HG03196 (cell line): Measurements from ENCODE around the gene PACRG.

Experiments used
- ATAC-seq: cut with Tn5 transposase; IDR thresholded peaks from one replicate; pipeline ENCODE4 v1.9.1; 2021; ENCODE audit not compliant: unreplicated experiment

PACRG gene

DNA sequence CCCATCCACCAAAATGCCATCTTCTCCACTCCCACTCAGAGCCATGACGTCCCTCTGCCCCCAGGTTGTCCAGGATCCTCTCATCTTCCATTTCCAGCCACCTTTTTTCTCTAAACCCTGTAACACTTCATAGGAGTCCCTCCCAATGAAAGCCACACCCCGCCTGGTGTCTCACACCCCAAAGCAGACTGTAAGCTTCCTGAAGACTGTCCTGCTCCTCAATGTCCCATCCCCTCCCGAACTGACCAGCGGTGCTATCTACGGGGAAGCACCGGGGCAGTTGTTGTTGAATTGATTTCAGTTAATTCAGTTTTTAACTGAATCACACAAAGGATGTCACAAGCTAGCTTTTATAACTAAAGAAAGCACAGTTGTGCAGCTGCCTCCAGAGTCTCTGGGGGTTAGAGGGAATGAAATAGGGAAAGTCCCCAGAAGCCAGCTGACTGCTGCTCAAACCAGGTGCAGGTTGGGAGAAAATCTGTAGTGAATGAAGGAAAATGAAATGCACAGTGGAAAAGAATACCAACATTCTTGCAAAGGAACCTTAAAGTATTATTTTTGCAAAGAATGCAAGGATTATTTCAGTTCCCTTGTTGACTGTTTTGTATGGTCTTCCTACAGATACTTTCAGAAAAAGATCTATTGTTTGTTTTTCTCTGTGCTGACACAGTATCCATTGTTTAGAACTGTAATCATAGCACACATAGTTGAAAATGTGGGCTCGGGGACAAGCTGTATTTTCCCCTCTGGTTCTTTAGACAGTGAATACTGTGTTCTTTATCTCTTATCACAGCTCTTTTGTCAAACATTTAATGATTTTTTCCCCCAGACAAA is 464.1 kb downstream of the PACRG start:
- no peak for ATAC-seq

DNA sequence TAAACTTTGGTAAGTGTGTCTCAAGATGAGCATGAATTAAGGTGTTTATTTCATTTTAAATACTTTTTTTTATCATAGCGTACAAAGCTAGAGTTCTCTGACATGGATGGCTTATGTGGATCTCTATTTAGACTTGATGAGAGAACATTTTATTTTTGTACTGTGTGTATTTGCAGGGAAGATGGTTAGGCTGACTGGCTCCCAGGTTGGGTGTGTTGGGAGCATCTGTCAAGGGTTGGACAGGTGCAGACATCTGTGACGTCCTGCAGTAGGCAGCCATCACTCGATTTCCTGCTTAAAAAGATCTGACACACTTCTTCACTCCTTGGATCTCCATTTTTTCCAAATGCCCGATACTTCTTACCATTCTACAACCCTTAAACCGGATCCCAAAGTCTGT is 464.8 kb downstream of the PACRG start:
- ATAC-seq, result no peak

GRCh38 chr6:163193326-163193725 is 465.6 kb downstream of the PACRG start:
- ATAC-seq, result no peak

DNA sequence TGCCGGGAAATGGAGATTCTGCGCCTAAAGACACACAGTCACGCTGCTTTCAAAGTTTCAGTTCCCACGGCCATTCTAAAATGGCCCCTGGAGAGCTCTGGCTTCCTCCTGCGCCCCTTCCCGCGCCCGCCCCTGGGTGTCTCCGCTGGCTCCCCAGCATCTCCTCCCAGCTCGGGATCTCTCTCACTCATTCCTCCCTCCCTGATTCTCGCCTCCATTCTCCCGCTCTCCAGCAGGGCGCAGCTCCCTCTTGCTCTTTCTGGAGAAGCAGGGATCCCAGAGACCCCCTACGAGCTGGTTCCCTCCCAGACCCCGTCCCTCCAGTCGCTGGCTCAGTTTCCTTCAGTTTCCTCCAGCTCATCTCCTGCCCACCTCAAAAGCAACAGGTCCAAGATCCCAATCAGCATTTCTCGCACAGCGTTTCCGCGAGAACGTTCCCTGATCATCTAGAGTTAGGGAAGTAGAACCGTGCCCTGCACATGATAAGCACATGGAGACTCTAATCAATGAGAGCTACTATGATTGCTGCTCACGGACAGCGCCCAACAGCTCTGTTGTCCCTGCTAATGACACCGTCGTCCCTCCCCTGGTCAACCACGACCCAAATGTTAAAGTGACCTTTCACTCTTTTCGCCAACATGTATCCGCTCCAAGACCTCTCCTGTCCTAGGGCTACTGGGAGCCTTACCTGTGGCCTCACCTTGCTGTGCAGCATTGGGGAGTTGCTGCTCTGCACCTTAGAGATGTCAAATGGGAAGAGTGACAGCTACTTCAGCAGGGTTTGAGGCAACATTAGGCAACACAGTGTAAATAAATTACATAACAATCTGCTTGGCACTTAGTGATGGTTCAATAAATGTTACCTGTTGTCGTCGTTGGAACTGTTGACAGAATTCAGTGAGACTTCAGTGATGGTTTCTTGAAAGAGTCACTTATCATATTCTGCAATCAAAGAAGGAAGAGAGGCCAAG is 468.2 kb downstream of the PACRG start:
- ATAC-seq, result no peak

GRCh38 chr6:163197839-163198238 is 470.1 kb downstream of the PACRG start:
- no peak for ATAC-seq

DNA sequence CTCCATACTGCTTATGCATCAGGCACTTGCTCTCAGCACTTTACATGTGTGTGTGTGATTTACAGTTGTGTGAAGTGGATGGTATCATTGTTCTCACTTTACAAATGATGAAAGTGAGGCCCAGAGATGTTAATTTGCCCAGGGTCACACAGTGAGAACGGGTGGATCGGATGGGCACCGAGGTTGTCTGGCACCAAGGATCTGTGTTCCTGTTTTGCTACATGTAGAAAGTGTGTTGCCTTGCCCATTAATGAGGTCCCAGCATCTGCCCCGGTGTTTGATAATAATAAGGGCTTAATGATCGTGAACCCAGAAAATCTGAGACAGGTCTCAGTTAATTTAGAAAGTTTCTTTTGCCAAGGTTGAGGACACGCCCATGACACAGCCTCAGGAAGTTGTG is 470.6 kb downstream of the PACRG start:
- no peak for ATAC-seq

DNA sequence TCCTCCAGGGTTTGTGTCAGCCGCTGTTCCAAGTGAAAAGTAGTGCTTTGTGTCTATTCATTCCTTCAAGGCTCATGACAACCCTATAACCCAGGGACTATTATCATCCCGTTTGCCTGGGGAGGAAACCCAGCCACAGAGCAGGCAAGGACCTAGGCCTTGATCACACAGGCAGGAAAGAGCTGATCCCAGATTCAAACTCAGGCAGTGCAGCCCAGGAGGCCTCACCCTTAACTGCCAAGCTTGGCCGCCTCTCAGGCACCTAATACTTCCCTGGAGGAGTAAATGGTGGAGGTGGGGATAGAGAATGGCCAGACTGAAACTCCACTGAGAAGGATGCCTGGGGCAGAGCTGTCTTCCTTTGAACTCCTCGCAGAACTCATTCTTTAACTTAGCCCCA is 471.6 kb downstream of the PACRG start:
- no peak for ATAC-seq

DNA sequence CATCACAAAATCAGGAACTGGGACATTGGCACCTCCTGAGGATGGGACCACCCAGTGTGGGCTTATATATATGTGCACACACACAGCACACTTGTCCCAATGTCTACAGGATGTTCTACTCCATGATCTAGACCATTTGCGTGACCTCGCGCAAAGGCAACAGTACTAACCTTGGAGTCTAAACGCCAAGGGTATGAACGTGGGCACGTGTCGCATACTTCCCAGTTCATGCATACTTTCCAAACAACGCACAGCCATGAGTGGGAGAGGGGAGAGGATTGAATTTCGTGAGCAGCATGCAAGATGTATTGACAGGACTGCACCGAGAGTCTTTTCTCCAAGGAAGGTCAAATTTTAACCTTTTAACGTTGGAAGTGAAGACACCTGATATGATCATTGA is 472.5 kb downstream of the PACRG start:
- ATAC-seq, result no peak

GRCh38 chr6:163200694-163201093 is 472.9 kb downstream of the PACRG start:
- ATAC-seq, result no peak

- no peak for ATAC-seq
Observed at GRCh38 chr6:163201855-163202254, 474.1 kb downstream of the PACRG start.

DNA sequence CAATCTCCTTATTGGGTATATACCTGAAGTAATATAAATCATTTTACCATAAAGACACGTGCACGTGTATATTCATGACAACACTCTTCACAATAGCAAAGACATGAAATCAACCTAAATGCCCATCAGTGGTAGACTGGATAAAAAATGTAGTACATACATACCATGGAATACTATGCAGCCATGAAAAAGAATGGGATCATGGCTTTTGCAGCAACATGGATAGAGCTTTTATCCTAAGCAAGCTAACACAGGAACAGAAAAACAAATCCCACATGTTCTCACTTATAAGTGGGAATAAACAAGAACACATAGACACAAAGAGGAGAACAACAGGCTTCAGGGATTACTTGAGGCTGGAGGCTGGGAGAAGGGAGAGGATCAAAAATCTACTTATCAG is 478.4 kb downstream of the PACRG start:
- no peak for ATAC-seq

GRCh38 chr6:163207431-163208383 is 479.9 kb downstream of the PACRG start:
- no peak for ATAC-seq

DNA sequence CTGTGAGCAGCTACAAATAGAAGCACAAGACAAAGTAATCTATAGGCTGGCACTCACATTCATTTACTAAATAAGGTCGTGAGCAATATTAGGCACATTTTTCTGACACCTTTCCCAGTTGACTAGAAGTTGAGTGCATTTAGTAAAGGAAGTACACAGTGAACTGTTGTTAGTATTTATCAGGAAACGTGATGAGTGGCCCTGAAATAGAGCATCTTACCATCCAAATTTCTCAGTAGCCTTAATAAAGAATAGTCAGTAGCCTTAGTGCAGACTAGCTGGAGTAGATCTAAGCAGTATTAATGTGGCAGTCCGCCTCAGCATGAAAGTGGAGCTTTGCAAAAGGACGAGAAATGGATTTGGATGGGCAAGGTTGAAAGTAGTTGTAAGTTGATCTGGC is 481.2 kb downstream of the PACRG start:
- no peak for ATAC-seq

GRCh38 chr6:163212123-163212522 is 484.3 kb downstream of the PACRG start:
- ATAC-seq, result no peak

- ATAC-seq, result no peak
Observed at GRCh38 chr6:163214259-163214658, 486.5 kb downstream of the PACRG start.

- no peak for ATAC-seq
Observed at GRCh38 chr6:163218361-163218894, 490.7 kb downstream of the PACRG start.

DNA sequence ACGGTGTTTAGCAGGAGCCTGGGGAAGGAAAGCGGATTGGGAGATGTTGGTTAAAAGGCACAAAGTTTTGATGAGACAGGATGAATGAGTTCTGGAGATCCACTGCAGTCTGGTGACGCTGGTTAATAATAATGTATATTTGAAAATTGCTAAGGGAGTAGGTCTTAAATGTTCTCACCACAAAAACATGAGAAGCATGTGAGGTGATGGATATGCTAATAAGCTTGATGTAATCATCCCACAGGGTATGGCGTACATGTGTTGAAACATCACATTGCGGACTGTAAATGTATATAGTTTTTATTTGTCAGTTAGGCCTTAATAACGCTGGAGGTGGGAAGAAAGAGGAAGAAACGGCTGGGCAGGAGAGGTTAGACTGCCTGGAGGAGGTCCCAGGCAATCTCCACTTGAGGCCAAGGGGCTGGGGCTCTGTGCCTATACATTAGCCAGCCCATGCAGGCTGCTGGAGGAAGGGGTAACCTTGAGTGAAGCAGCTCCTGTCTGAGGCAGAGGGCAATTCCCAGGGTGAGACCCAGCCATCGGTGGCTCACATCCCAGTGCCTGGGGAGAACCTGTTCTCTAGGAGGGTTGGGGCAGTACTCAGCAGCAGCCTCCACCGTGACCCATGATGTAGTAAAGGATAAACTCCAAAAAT is 498.5 kb downstream of the PACRG start:
- ATAC-seq, result no peak

DNA sequence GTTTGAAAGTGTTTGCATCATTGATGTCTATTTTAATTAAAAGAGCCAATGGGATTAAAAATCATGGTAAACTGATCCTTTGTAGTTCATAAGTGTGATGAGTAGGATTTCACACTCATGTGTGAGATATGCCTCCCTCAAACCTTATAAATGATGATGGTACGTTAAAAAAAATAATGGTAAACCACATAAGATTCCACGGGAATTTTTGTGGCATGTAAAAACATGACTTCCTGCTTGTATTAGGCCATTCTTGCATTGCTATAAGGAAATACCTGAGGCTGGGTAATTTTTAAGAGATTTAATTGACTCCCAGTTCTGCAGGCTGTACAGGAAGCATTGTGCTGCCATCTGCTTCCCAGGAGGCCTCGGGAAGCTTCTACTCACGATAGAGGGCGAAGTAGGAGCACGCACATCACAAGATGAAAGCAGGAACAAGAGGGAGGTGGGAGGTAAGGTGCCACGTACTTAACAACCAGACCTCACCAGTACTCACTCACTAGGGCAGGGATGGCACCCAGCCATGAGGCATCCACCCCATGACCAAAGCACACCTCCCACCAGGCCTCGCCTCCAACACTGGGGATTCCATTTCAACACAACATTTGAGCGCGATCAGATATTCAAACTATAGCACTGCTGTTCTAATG is 499.2 kb downstream of the PACRG start:
- no peak for ATAC-seq

- no peak for ATAC-seq
Observed at GRCh38 chr6:163228041-163228440, 500.3 kb downstream of the PACRG start.

DNA sequence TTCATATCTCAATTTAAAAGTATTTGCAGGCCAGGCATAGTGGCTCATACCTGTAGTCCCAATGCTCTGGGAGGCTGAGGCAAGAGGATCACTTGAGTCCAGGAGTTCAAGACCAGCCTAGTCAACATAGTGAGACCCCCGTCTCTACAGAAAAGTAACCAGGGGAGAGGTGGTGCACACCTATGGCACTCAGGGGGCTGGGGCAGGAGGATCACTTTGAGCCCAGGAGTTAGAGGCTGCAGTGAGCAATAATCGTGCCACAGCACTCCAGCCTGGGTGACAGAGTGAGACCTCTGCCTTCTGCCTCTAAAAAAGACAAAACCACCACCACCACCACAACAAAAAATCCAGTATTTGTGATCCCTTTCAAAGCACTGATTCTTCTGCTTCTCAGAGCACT is 501.3 kb downstream of the PACRG start:
- no peak for ATAC-seq
